Smooth muscle cell (in vitro differentiated cells): ENCODE data around the gene TALDO1. TPM values are rescaled to one million over a fixed set of nuclear protein-coding genes. Genes with fewer than 3 reads are reported as not detected.

Experiments used
- DNase-seq: peaks from one replicate; lab custom pipeline; 2025; ENCODE audit not compliant: unreplicated experiment; lab: John Stamatoyannopoulos, UW
- H2AFZ ChIP-seq: fragments of 200-600 bp; sonication (generic); 2 replicates; pipeline ENCODE4 v1.6.0; 2016; ENCODE audit warnings: antibody characterized with exemption, low read depth, mild to moderate bottlenecking
- H3F3A ChIP-seq: fragments of 200-600 bp; sonication (generic); 2 replicates; pipeline ENCODE4 v1.6.0; 2017; ENCODE audit warnings: antibody characterized with exemption, low read depth
- H3K27ac ChIP-seq: fragments of 200-600 bp; sonication (generic); 2 replicates; pipeline ENCODE4 v1.5.1; 2016; ENCODE audit warnings: low read depth, mild to moderate bottlenecking
- H3K27me3 ChIP-seq: fragments of 200-600 bp; sonication (generic); 2 replicates; pipeline ENCODE4 v1.6.1; 2016; ENCODE audit warnings: low read depth, mild to moderate bottlenecking
- H3K36me3 ChIP-seq: fragments of 200-600 bp; sonication (generic); 2 replicates; pipeline ENCODE4 v1.5.1; 2016; ENCODE audit warnings: low read depth
- H3K4me1 ChIP-seq: fragments of 200-600 bp; sonication (generic); 2 replicates; pipeline ENCODE4 v1.5.1; 2016; ENCODE audit warnings: low read depth
- H3K4me2 ChIP-seq: fragments of 200-600 bp; sonication (generic); 2 replicates; pipeline ENCODE4 v1.6.0; 2016; ENCODE audit warnings: mild to moderate bottlenecking
- H3K4me3 ChIP-seq: fragments of 200-600 bp; sonication (generic); 2 replicates; pipeline ENCODE4 v1.5.1; 2016; ENCODE audit warnings: mild to moderate bottlenecking
- H3K79me2 ChIP-seq: fragments of 200-600 bp; sonication (generic); 2 replicates; pipeline ENCODE4 v1.6.0; 2016; ENCODE audit warnings: low read depth, mild to moderate bottlenecking
- H3K9ac ChIP-seq: fragments of 200-600 bp; sonication (generic); 2 replicates; pipeline ENCODE4 v1.6.0; 2016; ENCODE audit warnings: low read depth
- H3K9me3 ChIP-seq: fragments of 200-600 bp; sonication (generic); replicated peaks from 2 replicates; pipeline ENCODE4 v1.5.1; 2016; ENCODE audit warnings: low read depth
- H4K20me1 ChIP-seq: fragments of 200-600 bp; sonication (generic); 2 replicates; pipeline ENCODE4 v1.6.0; 2016; ENCODE audit warnings: low read depth
- WGBS: methylation state at CpG from one replicate; pipeline ENCODE4 v1.1.7; 2016; ENCODE audit warnings: low lambda C conversion rate; 5-methylcytosine and 5-hydroxymethylcytosine counted together
- polyA plus RNA-seq: library from polyadenylated mRNA; unstranded; fragments of >200 nt; fragmentation: Nextera tagmentation; extraction: Ambion mirVana; gene quantifications from 2 replicates; pipeline ENCODE4 v1.2.1, GENCODE V29; 2016
- total RNA-seq: library from RNA; depleted of rRNA; stranded (reverse); fragments of >200 nt; gene quantifications from 2 replicates; pipeline ENCODE4 v1.2.3, GENCODE V29; 2014
- TF ChIP-seq, protein P1 (sequence below): fragments of 200-600 bp; sonication (generic); IDR thresholded peaks from 2 replicates; pipeline ENCODE4 v1.5.1; 2017; ENCODE audit warnings: borderline replicate concordance, mild to moderate bottlenecking, antibody characterized with exemption; ENCODE audit not compliant: insufficient read depth, poor library complexity, severe bottlenecking

TALDO1 gene
- total and polyA plus RNA-seq, 2 experiments from 2014 or later: 100 to 155 TPM

- peaks cover 6% of the 10 kb centered on the region for H3K27me3 ChIP-seq
- peaks cover 32% of the 10 kb centered on the region for H4K20me1 ChIP-seq
- H2AFZ ChIP-seq: no peak overlapping the region
- no peak overlapping the region for H3K27ac ChIP-seq
- no peaks in the 10 kb centered on the region for H3K79me2 ChIP-seq
- H3K9me3 ChIP-seq: no peaks in the 10 kb centered on the region
- 89% methylated on average over 34 of the region's 35 CpGs for WGBS
- TF ChIP-seq, protein P1, sequence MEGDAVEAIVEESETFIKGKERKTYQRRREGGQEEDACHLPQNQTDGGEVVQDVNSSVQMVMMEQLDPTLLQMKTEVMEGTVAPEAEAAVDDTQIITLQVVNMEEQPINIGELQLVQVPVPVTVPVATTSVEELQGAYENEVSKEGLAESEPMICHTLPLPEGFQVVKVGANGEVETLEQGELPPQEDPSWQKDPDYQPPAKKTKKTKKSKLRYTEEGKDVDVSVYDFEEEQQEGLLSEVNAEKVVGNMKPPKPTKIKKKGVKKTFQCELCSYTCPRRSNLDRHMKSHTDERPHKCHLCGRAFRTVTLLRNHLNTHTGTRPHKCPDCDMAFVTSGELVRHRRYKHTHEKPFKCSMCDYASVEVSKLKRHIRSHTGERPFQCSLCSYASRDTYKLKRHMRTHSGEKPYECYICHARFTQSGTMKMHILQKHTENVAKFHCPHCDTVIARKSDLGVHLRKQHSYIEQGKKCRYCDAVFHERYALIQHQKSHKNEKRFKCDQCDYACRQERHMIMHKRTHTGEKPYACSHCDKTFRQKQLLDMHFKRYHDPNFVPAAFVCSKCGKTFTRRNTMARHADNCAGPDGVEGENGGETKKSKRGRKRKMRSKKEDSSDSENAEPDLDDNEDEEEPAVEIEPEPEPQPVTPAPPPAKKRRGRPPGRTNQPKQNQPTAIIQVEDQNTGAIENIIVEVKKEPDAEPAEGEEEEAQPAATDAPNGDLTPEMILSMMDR: no peak
- no peaks in the 10 kb centered on the region for H3K4me1 ChIP-seq
- H3K36me3 ChIP-seq: no peaks in the 10 kb centered on the region
- H3F3A ChIP-seq: no peaks in the 10 kb centered on the region
- H3K4me3 ChIP-seq: no peak overlapping the region
- DNase-seq: no peak
- H3K9ac ChIP-seq: no peak overlapping the region
- H3K4me2 ChIP-seq: no peak overlapping the region
Observed at GRCh38 chr11:720017-720641, 27.1 kb upstream of the TALDO1 start.

GRCh38 chr11:720642-721246, 26.5 kb upstream of the TALDO1 start:
- H3K9ac ChIP-seq: no peak overlapping the region
- H3K4me3 ChIP-seq: no peak overlapping the region
- H4K20me1 ChIP-seq: peaks cover 32% of the 10 kb centered on the region
- no peak overlapping the region for H3K4me2 ChIP-seq
- H3K79me2 ChIP-seq: no peaks in the 10 kb centered on the region
- DNase-seq: no peak
- H3K4me1 ChIP-seq: no peaks in the 10 kb centered on the region
- no peaks in the 10 kb centered on the region for H3F3A ChIP-seq
- 62% methylated on average over 21 of the region's 53 CpGs for WGBS
- no peak overlapping the region for H3K27ac ChIP-seq
- no peak overlapping the region for H2AFZ ChIP-seq
- TF ChIP-seq, protein P1: no peak
- no peaks in the 10 kb centered on the region for H3K36me3 ChIP-seq
- no peaks in the 10 kb centered on the region for H3K9me3 ChIP-seq
- H3K27me3 ChIP-seq: peaks cover 12% of the 10 kb centered on the region

GRCh38 chr11:721247-721740, 26.0 kb upstream of the TALDO1 start:
- 87% methylated on average over 16 of the region's 28 CpGs for WGBS
- no peak overlapping the region for H3K4me2 ChIP-seq

More at GRCh38 chr11:721247-721740, 26.0 kb upstream of the TALDO1 start:
- H3K27me3 ChIP-seq: peaks cover 18% of the 10 kb centered on the region
- no peaks in the 10 kb centered on the region for H3K36me3 ChIP-seq
- peaks cover 30% of the 10 kb centered on the region for H4K20me1 ChIP-seq
- TF ChIP-seq, protein P1: no peak
- H3F3A ChIP-seq: no peaks in the 10 kb centered on the region
- DNase-seq: no peak
- H3K9ac ChIP-seq: no peak overlapping the region
- H2AFZ ChIP-seq: no peak overlapping the region
- peaks cover 5% of the 10 kb centered on the region for H3K4me1 ChIP-seq
- H3K9me3 ChIP-seq: no peaks in the 10 kb centered on the region
- H3K27ac ChIP-seq: no peak overlapping the region
- no peaks in the 10 kb centered on the region for H3K79me2 ChIP-seq
- H3K4me3 ChIP-seq: no peak overlapping the region
